GM18873 (cell line): Measurements from ENCODE around the gene RNF20.
"Not testable (repeated sequence)": the region's sequence is repeated elsewhere in the genome, so short reads cannot be mapped to it uniquely, and the experiment has no call there.

Experiments
- ATAC-seq: cut with Tn5 transposase; IDR thresholded peaks from one replicate; pipeline ENCODE4 v1.9.1; 2021; ENCODE audit warnings: mild to moderate bottlenecking, moderate library complexity, moderate number of reproducible peaks; ENCODE audit not compliant: unreplicated experiment, low FRiP score

RNF20 gene

DNA sequence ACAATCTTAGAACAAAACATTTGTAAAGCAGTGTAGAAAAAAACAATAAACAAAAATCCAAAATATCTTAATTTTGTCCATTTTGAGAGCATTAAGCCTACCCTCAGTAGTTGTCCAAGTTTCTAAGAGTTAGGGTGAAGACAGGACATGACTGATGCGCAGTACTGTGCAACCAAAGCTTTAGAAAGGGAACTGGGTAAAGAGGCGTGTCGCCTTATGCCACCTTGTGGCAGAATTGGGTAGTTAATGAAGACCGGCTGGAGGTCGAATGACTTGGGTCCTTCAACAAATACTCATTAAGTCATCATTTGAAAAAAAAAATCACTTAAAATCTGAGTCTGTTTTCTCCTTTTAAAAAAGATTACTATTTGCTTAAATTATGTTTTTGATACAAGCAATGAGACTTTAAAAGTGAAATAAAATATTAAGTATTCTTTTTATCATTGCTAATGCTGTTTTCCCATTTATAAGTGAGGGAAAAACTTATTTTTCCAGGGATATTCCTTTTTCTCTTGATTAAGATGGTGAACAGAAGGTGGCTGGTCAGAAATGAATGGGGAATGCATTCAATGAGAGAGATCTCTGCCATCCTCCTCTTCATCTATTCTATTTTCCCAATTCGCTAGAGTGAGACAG lies 3.5 kb upstream of the RNF20 start:
- ATAC-seq: peak; percentile 45

DNA sequence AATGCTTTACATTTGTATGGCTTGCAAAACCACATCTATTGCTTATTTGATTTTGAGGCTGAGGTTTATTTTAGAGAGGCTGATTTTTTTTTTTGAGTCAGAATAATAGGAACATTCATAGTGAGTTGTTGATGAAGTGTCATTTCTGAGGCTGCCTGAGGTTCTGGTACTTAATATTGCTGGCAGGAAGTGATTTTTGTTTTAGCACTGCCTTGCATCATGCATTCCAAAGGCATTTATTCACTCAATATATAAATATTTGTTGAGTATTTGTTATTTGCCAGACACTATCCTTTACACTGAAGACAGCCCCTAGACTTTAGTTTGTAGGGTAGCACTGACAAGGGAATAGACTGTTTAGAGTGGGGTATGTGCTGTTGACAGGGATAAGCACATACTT lies 2.7 kb downstream of the RNF20 start:
- no peak for ATAC-seq

DNA sequence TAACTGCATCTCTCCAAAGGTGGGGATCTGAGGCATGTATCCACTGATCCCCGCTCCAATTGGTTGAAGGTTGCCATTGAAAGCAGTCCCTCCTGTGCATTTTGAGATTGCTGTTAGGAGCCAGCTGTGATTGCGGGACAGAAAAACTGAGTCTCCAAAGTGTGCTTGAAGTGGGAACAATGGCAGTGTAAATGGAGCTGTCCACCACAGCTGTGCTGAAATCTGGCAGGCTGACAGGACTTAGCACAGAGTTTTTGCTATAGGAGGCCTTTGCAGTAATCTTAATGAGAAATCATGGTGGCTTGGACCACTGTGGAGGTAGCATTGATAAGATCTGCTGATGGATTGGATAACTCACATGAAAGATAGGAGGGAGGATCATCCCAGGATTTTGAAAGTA lies 3.3 kb downstream of the RNF20 start:
- ATAC-seq: no peak

DNA sequence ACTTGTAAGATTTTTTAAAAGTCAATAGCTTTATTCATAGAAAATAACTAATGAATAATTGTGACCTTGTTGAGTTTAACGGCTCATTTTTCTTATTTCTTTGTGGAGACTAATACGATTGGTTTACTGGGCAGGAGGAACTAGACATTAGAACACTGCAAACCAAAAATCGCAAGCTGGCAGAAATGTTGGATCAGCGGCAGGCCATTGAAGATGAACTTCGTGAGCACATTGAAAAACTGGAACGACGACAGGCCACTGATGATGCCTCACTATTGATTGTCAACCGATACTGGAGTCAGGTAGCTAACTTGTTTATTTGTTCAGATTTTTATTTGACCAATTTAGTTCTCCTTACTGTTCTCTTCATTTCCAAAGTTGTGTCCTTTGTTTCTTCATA lies 6.4 kb downstream of the RNF20 start:
- no peak for ATAC-seq

DNA sequence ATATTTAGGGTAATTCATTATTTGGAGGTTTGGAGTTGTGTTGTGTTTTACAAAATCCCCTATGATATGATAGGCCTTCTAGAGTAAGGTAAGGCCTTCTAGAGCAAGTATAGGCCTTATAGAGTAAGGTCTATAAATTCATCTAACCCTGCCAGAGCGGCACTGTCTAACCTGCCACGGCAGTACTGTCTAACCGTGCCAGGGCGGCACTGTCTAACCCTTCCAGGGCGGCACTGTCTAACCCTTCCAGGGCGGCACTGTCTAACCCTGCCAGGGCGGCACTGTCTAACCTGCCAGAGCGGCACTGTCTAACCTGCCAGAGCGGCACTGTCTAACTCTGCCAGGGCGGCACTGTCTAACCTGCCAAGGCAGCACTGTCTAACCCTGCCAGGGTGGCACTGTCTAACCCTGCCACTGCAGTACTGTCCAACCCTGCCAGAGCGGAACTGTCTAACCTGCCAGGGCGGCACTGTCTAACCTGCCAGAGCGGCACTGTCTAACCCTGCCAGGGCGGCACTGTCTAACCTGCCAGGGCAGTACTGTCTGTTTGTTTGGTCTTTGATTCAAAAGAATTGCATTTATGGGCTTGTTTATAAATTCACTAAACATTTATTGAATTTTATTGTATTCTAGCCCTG lies 9.6 kb downstream of the RNF20 start:
- no peak for ATAC-seq

DNA sequence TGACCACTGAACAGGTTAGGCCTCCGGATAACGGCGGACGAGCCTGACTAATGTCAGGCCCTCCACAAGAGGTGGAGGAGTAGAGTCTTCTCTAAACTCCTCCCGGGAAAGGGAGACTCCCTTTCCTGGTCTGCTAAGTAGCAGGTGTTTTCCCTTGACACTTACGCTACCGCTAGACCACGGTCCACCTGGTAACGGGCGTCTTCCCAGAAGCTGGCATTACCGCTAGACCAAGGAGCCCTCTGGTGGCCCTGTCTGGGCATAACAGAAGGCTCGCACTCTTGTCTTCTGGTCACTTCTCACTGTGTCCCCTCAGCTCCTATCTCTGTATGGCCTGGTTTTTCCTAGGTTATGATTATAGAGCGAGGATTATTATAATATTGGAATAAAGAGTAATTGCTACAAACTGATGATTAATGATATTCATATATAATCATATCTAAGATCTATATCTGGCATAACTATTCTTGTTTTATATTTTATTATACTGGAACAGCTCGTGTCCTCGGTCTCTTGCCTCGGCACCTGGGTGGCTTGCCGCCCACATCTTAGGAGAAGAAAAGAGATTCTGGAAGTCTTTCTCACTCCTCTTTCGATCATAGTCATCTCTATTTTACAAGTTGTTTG lies 15.9 kb downstream of the RNF20 start:
- not testable (repeated sequence) for ATAC-seq

DNA sequence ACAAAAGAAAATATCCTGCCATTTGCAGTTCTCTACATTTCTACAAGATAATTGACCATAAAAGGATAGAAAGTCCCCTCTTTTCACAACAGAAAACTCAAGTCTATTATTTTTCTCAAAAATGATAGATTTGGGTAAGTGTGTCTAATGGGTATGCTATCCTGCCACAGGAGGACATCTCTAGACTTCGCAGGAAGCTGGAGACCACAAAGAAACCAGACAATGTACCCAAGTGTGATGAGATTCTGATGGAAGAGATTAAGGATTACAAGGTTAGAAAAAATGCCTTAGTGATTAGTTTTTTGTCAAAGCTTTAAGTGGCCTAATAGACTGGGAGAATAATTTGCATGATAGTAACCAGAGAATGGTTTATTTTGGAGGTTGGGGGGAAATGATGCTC lies 28.1 kb downstream of the RNF20 start:
- ATAC-seq: no peak

DNA sequence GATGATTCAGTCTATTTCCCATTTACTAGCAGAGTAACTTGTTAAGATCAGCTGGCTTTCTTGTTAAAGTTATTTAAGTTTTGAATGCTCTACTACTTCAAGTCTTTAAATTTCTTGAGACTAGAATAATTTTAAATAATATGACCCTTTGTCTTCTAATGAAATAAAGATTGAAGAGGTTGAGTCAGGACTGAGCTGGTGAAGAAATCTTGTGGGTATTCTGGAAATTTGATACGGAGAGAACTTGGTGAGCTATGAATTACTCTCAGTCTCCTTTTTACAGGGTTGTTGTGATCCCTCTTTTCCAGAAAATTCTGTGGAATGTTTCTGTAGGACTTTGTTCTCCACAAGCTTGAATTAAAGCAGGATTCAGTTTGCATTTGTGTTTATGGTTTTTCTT lies 29.3 kb downstream of the RNF20 start:
- no peak for ATAC-seq

DNA sequence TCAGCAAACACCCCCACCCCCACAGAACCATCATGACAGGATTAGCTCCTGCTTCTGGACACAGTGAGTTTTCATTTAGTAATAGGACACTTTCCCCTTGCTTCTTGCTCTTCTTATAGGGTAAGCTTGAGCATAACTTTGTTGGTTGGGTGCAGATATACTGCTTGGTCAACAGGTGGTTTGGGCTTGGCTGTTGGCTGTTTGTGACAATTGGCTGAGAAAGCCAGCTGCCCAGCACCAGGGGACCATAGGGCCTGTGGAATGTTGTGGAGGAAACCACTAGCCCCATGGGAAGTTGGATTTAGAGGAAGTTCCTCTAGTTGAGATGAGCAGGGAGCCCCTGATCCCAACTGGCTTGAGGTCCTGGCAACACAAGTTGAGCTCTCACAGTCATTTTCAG lies 30.6 kb downstream of the RNF20 start:
- ATAC-seq: no peak

DNA sequence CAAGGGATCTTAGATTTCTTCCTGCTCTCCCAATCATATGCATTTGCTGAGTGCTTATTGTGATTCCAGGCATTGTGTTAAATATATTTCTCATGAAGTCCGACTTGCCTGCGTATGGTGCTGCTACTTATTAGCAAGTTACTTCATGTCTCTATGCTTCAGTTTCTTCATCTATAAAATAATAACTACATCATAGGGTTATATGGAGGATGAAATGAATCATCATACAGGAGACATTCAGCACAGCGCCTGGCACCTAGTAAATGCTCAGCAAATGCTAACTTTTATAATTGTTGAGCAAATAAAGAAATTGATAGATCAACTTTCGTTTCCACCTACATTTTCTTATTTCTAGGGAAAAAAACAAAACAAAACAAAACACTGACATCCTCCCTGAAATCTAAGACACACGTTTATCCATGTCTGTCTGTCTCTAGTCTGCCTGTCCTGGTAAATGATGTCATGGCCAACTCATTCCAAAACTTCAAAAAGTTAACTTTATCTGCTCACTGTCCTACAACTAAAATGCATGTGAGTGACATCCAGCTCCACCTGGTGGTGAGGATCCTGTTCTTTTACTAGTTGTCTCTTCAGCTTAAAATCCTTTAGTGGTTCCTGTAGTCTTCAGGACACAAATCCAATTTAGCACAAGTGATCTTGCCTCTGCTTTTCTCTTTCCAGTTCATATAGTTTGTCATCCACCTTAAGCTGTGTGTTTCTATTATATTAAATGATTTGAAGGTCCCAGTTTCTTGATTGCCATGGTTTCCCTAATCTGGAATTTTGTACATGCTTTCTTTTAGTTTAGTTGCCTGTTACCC lies 33.5 kb downstream of the RNF20 start:
- peak; percentile 64 for ATAC-seq

DNA sequence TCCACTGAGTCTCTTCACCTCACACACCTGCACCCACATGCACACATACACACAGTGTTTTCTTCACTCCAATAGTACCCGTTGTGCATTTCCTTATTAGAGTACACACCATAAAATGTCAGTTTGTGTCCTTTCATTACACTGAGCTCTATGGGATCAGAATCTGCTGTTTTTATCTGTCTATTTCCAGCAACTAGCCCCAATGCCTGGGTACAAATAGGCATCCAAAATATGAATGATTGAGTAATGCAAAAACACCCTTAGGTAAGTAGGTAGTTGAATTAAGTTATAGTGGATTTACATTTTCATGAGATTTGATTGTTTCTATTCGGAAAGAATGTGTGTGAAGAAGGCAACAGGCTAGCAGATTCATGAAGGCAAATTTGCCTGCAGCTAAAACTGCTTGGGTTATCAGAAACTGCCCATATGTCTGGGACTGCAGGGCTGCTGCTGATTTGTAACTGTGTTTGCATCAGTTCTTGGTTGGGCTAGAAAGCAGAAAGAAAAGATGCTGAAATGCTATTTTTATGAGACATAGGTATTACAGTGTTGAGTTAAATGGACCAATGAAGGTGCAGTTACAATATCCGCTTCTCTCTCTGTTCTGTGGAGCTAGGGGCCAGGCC lies 34.2 kb downstream of the RNF20 start:
- no peak for ATAC-seq

DNA sequence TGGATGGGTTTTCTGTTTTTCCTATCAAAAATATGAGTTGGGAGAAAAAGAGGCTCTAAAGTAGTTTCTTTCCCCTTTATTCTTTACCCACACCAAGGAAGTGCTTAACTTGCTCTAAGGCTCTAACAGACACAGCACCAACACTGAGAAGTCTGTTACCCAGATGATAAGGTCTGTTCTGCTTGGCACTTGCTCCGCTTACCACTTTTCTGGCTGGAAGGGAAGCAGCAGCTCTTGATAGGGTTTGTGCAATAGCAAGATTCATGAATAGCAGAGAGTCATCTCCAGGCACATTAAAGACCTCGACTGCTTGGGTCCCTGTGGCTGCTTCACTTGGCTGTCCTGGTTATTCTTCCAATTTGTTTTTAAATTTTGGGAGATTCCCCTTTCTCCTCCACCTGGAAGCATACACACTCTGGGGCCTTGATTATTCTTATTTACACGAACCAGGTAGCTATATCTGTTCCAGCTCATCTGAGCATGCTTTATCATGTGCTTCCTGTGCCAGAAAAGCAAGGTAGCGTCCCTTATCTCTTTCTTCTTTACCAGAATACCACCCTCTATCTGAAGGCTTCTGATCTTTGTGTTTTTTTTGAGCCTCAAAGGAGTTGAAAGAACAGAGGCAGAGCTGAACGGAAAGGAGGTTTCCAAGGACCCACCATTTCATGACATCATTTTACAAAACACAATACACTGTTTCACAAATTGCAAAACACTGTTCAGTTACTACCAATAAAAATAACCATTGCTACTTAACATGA lies 36.3 kb downstream of the RNF20 start:
- ATAC-seq: no peak

DNA sequence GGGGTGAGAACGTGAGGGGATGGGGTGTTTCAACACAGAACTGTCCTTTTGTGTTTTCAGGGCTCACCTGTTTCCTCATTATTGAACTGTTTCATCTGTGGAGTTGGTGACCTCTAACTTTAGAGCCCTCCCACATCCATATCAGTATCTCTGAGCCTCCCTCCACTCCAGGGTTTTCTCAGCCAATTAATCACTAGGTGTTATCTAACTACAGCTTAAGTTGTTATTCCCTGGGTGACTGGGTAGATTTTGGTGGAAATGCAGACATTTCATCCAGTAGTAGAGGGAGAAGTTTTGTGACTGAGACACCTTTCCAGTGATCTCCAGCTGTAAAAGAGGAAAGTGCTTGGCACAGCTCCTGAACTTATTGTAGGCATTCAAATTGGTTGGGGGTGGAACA lies 37.5 kb downstream of the RNF20 start:
- no peak for ATAC-seq

DNA sequence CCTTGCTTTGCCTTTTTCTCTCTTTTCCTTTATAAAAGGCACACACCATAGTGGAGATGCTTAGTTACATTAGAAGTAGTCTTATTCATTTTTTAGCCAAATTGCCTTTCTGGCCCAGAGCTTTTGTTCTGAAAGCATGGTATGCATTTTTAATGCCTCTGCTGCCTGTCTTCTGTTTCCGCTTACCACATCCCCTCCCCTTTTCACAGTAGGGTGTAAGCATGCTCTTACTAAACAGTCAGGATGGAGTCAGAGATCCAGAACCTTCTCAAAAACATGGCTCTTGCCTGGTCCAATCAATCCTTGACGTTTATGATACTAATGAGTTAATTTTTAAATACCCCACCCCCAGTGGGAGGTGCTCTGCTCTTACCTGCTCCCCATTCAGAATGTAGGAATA lies 38.7 kb downstream of the RNF20 start:
- no peak for ATAC-seq

DNA sequence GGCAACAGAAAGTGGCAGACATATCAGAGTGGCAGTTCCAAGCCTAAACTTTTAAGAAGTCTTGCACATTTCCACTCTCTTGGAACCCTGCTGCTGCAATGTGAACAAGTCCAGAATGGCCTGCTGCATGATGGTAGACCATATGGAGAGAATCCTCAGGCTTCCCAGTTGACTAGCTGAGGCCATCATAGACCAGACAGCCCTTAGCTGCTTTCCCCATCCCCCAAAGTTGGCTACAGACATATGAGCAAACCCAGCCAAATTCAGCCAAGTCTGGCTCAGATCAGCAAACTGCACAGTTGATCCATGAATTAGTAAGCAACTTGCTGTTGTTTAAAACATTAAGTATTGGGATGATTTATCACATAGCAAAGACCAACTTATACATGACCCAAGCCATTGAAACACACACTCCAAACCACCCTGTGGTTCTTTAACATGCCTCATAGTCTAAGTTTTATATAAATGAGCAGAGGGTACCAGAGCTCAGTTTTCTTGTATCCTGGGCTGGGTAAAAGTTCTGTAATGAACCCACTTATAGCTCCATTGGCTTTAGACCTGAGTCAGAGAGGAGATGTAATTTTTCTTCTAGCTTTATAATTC lies 41.2 kb downstream of the RNF20 start:
- no peak for ATAC-seq

DNA sequence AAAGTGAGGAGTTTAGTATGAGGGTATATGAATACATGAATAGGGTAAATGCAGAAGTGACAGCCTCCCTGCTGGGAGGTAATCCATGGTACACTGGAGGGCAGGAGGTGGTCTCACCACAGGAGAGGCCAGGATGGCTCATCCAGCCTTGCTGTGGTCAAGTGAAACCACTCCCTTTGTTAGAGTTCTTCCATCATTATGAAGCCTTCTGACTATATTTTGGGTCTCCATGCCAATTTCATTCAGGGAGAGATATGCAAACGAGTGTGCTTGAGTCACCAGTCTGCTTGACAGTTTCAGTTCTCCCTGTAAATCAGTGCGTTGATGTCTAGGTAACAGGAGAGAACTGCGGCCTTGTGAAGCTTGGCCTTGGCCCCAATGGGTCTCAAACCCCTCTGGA lies 44.7 kb downstream of the RNF20 start:
- ATAC-seq: no peak

DNA sequence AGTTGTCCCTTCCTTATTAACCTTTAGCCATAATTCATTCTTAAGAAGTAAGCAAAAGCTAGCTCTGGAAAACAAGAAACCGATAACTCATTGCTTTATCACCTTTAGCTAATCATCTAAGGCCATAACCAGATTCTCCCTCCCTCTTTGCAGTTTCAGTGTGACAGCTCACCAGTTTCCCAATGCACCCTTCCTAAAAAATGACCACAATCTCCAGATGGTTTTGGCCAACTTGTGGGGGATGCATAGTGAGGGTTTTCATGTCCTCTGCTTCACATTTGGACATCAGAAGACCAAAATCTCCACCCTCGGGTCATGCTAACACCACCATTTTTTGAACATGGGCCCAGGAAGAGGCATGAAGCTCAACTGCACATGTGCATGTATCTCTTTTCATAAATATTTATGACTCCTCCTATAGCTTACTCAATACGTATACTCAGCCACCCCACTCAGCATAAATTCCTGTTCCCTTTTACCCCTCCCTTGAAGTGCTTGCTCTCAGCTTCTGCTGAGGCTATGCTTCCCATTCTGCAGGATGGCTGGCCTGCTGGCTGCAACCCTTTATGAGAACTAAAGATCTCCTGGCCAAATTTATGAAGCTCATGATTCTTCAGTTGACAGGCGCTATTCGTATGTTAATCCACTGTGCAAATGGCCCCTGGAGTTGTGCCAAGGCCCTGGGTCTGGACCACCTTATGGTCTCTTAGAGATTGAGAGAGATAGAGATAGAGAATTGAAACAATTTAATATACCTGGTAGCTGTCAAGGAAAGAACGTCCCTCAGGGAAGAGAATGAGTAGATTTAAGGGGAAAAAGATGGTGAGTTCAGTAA lies 46.3 kb downstream of the RNF20 start:
- ATAC-seq: no peak

DNA sequence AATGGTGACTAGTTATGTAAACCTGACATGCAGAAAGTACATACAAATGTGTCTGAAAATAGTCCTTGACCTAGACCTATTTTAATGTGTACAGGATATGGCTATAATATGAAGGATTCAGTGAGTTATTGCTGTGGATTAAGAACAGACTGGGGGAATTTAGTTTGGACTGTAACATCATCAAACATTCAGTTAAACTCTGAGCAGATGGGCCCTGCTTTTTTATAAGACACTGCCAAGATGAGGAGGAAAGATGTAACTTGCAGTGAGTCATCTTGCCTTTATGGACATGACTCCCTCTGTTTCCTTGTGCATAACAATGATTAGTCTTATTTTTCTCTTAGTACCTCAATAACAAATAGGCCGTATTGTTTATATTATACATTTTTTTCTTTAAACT lies 48.9 kb downstream of the RNF20 start:
- ATAC-seq: no peak

DNA sequence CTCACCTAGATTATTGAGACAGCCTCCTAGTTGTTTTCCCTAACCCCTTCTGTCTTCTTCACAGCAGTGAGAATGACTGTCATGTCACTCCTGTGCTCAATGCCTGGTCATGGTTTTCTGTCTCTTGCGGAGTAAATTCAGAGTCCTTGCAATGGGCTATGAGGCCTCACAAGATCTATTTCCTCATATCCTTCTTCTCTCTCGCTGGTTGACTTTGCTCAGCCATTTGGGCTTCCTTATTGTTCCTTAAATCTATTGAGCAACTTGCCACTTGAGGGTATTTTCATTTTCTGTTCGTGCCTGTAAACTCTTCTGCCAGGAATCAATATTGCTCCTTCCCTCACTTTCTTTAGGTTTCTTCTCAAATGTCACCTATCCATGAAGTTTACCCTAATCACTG lies 52.1 kb downstream of the RNF20 start:
- no peak for ATAC-seq
